Fibroblast of lung (primary cell): Measurements from ENCODE around the gene LEUTX. TPM values are rescaled to one million over a fixed set of nuclear protein-coding genes. Genes with fewer than 3 reads are reported as not detected.

Experiments
- DNase-seq, 2 donors: peaks; one replicate each; pipeline versions ENCODE4 v3.0.0 to v3.0.0-alpha.2; 2010; ENCODE audit warnings: low read depth in 2 of 2
- H2AFZ ChIP-seq: 2 replicates; pipeline ENCODE4 v1.5.1; 2012; ENCODE audit warnings: low read length, control low read depth, inconsistent platforms
- H3K27ac ChIP-seq: 2 replicates; pipeline ENCODE4 v1.5.1; 2011; ENCODE audit warnings: low read length, control low read depth; ENCODE audit not compliant: insufficient read depth
- H3K27me3 ChIP-seq: 2 replicates; pipeline ENCODE4 v1.5.1; 2011; ENCODE audit warnings: mild to moderate bottlenecking, low read length; ENCODE audit not compliant: control insufficient read depth, insufficient read depth
- H3K36me3 ChIP-seq: 2 replicates; pipeline ENCODE4 v1.5.1; 2011; ENCODE audit warnings: low read length; ENCODE audit not compliant: control insufficient read depth, insufficient read depth
- H3K4me1 ChIP-seq: 2 replicates; pipeline ENCODE4 v1.5.1; 2011; ENCODE audit warnings: low read length; ENCODE audit not compliant: control insufficient read depth, insufficient read depth; ENCODE audit errors: extremely low read depth
- H3K4me2 ChIP-seq: 2 replicates; pipeline ENCODE4 v1.5.1; 2011; ENCODE audit warnings: low read length, control low read depth; ENCODE audit not compliant: insufficient read depth; ENCODE audit errors: extremely low read depth
- H3K4me3 ChIP-seq, 4 experiments: fragments of 200-600 bp in 1 of 4; sonication (generic) in 1 of 4; replicated peaks in 1 of 4; 2 replicates each; pipeline ENCODE4 v1.5.1; 2011 to 2016; ENCODE audit warnings: low read length in 4 of 4, low read depth in 3 of 4, mild to moderate bottlenecking in 3 of 4, control low read depth in 2 of 4, inconsistent platforms in 1 of 4, mixed read lengths in 1 of 4; ENCODE audit not compliant: insufficient read depth in 1 of 4; ENCODE audit errors: control extremely low read depth in 1 of 4
- H3K79me2 ChIP-seq: 2 replicates; pipeline ENCODE4 v1.5.1; 2012; ENCODE audit warnings: mild to moderate bottlenecking, low read length, inconsistent platforms; ENCODE audit not compliant: control insufficient read depth, insufficient read depth
- H3K9ac ChIP-seq: 2 replicates; pipeline ENCODE4 v1.5.1; 2011; ENCODE audit warnings: mild to moderate bottlenecking, low read length, control low read depth; ENCODE audit not compliant: insufficient read depth
- H3K9me3 ChIP-seq: 2 replicates; pipeline ENCODE4 v1.5.1; 2012; ENCODE audit warnings: low read depth, low read length; ENCODE audit not compliant: control insufficient read depth, insufficient read depth
- H4K20me1 ChIP-seq: 2 replicates; pipeline ENCODE4 v1.5.1; 2011; ENCODE audit warnings: low read length; ENCODE audit not compliant: control insufficient read depth, insufficient read depth; ENCODE audit errors: extremely low read depth
- EZH2 ChIP-seq: IDR thresholded peaks from 2 replicates; pipeline ENCODE4 v1.5.1; 2012; ENCODE audit warnings: low read length, control low read depth, mild to moderate bottlenecking; ENCODE audit errors: missing control alignments
- polyA plus RNA-seq, 2 donors: library from polyadenylated mRNA; depleted of rRNA in 1 of 2; stranded (reverse) in 1 of 2; unstranded in 1 of 2; fragments of >200 nt; gene quantifications; 2 replicates each; pipeline ENCODE4 v1.2.1, GENCODE V29; 2011 to 2012; ENCODE audit warnings: missing spikeins in 1 of 2
- total RNA-seq: library from RNA; depleted of rRNA; stranded (reverse); fragments of >200 nt; gene quantifications from 2 replicates; pipeline ENCODE4 v1.2.1, GENCODE V29; 2014
- TF ChIP-seq, protein P1 (sequence below), 2 donors: IDR thresholded peaks in 1 of 2; conservative IDR thresholded peaks in 1 of 2; 1 replicate in 1 of 2; 2 replicates in 1 of 2; pipeline ENCODE4 v1.5.1; 2011 to 2012; ENCODE audit warnings: low read length in 2 of 2, control low read depth in 1 of 2, inconsistent platforms in 1 of 2, low read depth in 1 of 2, mild to moderate bottlenecking in 1 of 2

Gene LEUTX
- total and polyA plus RNA-seq, 2 donors (not counting 1 experiment from before 2014, with no cell fraction given), result not detected

DNA sequence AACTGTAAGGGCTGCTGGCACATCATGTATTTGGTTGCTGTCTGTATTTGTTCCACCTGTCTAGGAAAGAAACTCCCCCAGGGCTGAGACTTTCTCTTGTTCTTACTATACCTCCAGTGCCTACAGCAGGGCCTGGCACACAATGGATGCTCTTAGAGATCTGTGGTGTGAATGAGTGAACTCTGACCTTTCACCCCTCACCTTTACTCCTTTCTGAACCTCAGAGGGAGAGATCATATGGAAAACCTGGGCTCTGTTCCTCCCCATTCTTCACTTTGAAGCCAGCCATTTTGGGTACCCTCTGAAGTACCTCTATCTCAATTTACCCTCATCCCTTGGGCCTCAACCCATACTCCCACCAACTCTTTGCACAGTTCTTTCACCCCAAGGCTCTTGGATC, 52.2 kb downstream of the LEUTX start:
- H3K9me3 ChIP-seq, result no peaks in the 10 kb centered on the region
- DNase-seq, result no peak
- H3K27ac ChIP-seq, result no peak overlapping the region
- H3K4me2 ChIP-seq, result no peak overlapping the region
- H3K9ac ChIP-seq, result no peak overlapping the region
- H4K20me1 ChIP-seq, result no peaks in the 10 kb centered on the region
- no peak overlapping the region for H3K4me3 ChIP-seq
- H3K36me3 ChIP-seq, result peaks cover 24% of the 10 kb centered on the region
- H3K27me3 ChIP-seq, result no peaks in the 10 kb centered on the region
- TF ChIP-seq EZH2, result no peak
- TF ChIP-seq, protein P1, sequence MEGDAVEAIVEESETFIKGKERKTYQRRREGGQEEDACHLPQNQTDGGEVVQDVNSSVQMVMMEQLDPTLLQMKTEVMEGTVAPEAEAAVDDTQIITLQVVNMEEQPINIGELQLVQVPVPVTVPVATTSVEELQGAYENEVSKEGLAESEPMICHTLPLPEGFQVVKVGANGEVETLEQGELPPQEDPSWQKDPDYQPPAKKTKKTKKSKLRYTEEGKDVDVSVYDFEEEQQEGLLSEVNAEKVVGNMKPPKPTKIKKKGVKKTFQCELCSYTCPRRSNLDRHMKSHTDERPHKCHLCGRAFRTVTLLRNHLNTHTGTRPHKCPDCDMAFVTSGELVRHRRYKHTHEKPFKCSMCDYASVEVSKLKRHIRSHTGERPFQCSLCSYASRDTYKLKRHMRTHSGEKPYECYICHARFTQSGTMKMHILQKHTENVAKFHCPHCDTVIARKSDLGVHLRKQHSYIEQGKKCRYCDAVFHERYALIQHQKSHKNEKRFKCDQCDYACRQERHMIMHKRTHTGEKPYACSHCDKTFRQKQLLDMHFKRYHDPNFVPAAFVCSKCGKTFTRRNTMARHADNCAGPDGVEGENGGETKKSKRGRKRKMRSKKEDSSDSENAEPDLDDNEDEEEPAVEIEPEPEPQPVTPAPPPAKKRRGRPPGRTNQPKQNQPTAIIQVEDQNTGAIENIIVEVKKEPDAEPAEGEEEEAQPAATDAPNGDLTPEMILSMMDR (conservative IDR thresholded peaks at IDR 0.05 in 1 of 2, IDR thresholded peaks at IDR 0.05 in 1 of 2; ENCODE audit: low read depth in 1 of 2, low read length in 2 of 2), result no peak
- H2AFZ ChIP-seq, result no peak overlapping the region
- peaks cover 5% of the 10 kb centered on the region for H3K79me2 ChIP-seq
- peaks cover 10% of the 10 kb centered on the region for H3K4me1 ChIP-seq

DNA sequence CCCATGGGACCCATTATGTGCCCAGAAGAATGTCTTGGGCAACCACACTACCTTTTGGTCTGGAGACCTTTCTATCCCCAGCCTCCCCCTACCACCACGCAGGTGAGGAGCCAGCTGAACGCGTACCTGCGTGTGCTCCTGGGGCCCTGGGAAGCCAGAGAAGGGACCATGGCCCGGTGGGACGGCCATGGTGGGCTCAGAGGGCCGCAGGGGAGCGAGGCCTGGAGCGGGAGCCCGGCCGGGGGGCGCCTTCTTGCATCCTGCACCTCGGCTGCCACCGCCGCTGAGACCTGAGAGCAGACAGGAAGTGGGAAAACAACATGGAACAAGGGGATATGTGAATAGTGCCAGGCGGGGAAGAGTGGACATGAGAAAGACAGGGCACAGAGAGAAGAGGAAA, 53.0 kb downstream of the LEUTX start:
- Histone ChIP-seq H3K9me3 (no peaks in the 10 kb centered on the region), H3K4me1 (peaks cover 10% of the 10 kb centered on the region), H3K4me2 (no peak overlapping the region), H3K27ac (no peak overlapping the region), H3K79me2 (peaks cover 5% of the 10 kb centered on the region), H3K4me3 (no peak overlapping the region), H3K36me3 (peaks cover 28% of the 10 kb centered on the region), H3K27me3 (no peaks in the 10 kb centered on the region), H4K20me1 (no peaks in the 10 kb centered on the region), H2AFZ (no peak overlapping the region), H3K9ac (no peak overlapping the region)
- DNase-seq, result no peak
- TF ChIP-seq, protein P1 (conservative IDR thresholded peaks at IDR 0.05 in 1 of 2, IDR thresholded peaks at IDR 0.05 in 1 of 2; ENCODE audit: low read depth in 1 of 2, low read length in 2 of 2), result no peak
- TF ChIP-seq EZH2, result no peak

DNA sequence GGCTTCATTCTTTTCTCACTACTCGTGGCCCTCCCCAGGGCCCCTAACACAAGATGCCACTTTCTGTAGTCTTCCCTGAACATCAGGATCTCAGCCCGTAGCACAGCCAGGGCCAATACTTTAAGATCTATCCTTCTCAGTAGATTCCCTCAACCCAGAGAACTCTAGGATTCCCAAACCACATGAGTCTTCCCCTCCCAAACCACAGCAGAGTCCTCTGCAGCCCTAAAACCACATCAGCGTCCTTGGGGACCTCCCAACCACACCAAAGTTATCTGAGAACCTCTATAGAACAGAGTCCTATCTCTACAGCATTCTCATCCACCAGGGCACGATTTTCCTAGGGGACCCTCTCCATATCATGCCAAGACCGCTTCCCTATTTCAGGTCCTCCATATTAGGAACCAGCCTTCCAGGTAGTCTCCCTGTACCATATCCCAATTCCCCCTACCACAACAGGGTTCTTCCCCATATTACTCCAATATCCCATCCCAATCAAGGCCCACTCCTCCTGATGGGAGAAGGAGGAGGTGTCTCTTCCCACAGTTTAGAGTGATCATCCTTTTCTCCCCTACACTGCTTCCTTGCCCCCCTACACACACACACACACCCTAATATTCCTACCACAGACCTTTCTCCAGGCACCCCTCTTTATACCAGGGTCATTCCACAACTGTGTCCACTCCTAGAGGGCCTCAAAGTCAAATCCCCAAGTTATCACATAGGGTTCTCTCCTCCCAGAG, 53.9 kb downstream of the LEUTX start:
- TF ChIP-seq, protein P1 (conservative IDR thresholded peaks at IDR 0.05 in 1 of 2, IDR thresholded peaks at IDR 0.05 in 1 of 2; ENCODE audit: low read depth in 1 of 2, low read length in 2 of 2), result no peak
- no peak for TF ChIP-seq EZH2
- Histone ChIP-seq H3K4me1 (peaks cover 10% of the 10 kb centered on the region), H3K27ac (peak overlapping the region; percentile 93), H3K79me2 (peaks cover 5% of the 10 kb centered on the region), H3K36me3 (peaks cover 28% of the 10 kb centered on the region), H4K20me1 (no peaks in the 10 kb centered on the region), H3K9ac (peak overlapping the region; percentile 91), H3K4me2 (peak overlapping the region; percentile 63), H2AFZ (no peak overlapping the region), H3K9me3 (no peaks in the 10 kb centered on the region), H3K27me3 (no peaks in the 10 kb centered on the region), H3K4me3 (peak overlapping the region; percentile 80 to 99 (median 84))
- DNase-seq, result no peak
